Measurements from ENCODE around the gene TTC34.
"Not testable (repeated sequence)": the region's sequence is repeated elsewhere in the genome, so short reads cannot be mapped to it uniquely, and the experiment has no call there.

The TTC34 gene

GRCh38 chr1:2638466-2639115, 162.9 kb downstream of the TTC34 start:
- no peak for DNase-seq

DNA sequence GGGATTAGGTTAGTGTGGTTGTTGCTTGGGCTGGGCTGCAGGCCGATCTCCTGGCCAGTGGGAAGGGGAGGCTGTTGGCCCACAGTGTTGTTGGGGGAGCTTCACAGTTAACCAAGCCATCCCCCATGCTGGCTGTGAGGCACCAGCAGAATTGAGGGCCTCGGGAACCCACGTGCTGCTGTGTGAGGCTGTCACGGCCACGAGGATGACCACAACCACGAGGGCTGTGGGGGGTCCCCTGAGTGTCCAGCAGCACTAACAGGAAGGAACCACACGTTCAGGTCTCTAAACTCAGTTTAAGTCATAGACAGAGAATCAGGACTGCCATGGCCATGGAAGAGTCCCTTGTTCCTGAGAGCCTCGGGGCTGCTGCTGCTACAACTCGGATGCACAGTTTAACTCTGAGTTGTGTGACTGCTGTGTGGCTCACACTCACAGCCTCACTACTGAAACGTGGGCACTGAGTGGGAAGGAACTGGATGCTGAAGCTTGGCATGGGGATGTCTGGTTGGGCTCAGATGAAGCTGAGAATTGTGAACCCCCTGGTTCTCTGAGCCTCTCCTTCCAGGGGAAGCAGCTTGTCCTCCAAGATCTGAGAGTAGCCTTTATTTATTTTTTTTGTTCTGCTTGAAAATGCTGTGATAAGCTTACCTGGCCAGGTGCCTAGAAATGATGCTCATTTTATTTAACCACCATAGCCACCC, 163.9 kb downstream of the TTC34 start:
- no peak for DNase-seq

DNA sequence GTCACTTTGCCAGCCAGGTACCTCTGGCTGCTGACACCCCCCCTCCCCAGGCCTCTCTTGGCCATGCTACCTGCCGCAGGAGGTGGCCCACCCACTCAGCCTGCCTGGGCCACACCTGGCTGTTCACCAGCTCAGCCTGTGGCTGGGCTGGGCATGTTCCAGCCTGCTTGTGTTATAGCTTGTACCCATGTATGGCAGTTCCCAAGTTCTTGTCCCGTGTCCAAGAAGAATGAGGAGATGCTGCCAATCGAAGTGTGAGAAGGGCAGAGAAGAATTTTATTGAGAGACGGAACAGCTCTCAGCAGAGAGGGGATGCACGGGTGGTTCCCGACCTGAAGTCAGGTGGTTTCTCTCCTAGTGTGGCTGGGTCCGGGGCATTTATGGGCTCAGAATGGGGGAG, 164.8 kb downstream of the TTC34 start:
- DNase-seq: no peak

- DNase-seq: no peak
Measured at GRCh38 chr1:2635361-2636010, 166.0 kb downstream of the TTC34 start.

GRCh38 chr1:2633936-2634491, 167.5 kb downstream of the TTC34 start:
- DNase-seq: no peak

- no peak for DNase-seq
Measured at GRCh38 chr1:2633366-2633935, 168.0 kb downstream of the TTC34 start.

DNA sequence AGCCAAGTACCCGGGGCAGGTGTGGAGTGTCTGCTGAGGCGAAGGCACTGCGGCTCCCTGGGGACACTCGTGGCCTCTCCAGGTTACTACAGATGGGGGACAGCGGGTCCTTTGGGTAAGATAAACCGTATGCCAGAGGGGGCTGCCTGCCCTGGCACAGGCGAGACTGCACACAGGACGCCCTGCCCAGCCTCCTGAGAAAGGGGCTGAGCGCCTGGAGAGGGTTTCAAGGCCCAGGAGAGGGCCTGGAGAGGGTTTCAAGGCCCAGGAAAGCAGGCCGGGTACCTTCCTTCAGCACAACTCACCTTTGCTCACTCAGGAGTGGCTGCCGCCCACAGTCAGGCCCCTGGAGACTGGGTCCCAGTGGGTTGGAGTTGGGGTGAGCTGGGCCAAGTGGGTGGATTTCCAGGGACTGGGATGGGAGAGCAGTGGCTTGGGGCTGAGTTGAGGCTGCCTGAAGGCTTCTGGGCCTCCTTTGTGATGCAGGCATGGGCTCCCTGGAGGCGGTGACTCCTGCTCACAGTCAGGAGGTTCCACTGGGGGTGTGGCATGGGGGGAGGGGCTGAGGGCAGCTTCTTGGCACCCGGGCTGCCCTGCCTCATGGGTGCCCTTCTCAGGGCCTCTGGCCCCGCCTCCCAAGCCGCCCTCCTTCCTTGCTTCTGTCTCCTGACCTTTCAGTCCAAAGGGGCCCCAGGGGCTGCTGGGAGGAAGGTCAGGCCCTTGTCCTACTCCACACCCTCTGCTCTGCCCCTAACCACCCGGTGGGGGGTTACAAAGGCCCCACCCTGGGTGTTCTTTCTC, 168.7 kb downstream of the TTC34 start, which contains the start of gene MMEL1:
Gene MMEL1 (minus strand): TSS at position 456 of the 801 bp plus-strand sequence. CDS start 3,532 bp downstream, outside the sequence.
- no peak for DNase-seq

DNA sequence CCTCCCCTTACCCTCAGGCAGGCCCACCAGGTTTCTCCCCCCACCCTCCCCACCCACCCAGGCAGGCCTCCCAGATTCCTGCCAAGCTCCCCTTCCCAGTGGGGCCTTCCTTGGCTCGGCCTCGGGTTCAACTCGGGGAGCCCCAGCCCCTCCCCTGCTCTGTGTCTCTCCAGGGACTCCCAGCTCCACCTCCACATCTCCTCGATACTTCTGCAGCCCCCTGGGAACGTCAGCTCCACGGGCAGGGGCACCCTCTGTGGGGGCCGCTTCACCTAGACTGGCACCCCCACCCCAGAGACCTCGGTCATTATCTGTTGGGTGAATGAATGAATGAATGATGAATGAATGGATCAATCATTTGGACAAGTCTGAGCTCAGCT, 169.5 kb downstream of the TTC34 start:
- no peak for DNase-seq

DNA sequence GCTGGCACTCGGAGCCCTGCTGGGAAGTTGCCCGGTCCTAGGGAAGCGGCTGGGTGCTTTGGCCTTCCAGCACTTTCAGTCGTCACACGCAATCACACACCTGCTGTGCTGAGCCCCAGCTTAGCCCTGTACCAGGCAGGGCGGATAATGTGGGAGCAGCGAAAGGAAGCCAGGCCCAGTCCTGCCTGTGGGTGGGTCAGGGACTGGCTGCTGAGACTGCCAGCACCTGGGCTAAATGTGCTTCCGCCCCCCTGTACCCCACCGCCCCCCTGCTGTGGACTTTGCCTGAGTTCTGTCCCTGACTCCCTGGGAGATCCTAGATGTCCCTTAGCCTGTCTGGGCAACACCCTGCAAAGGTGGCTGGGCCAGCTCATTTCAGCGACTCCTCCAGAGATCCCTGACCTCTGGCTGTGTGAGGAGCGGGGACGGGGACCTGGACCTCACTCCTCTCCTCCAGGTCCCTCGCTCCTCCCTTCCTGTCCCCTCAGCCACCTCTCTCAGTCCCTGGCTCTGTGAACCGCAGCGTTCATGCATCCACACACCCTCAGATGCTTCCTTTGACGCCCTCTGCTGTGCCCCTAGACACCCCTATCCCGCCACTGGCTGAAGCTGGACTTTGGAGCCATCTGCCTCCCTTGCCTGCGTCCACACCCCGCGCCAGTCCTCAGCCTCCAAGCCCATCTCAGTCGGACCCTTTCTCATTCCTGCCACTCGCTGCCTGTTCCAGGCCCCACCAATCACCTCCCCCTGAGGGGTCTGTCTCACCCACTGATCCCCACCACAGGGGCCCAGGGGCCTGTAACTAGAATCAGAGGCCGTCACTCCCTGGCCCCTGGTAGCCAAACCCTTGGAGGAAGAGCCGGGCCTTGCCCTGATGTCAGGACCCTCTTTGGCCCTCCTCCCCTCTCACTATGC, 170.1 kb downstream of the TTC34 start:
- no peak for DNase-seq

DNA sequence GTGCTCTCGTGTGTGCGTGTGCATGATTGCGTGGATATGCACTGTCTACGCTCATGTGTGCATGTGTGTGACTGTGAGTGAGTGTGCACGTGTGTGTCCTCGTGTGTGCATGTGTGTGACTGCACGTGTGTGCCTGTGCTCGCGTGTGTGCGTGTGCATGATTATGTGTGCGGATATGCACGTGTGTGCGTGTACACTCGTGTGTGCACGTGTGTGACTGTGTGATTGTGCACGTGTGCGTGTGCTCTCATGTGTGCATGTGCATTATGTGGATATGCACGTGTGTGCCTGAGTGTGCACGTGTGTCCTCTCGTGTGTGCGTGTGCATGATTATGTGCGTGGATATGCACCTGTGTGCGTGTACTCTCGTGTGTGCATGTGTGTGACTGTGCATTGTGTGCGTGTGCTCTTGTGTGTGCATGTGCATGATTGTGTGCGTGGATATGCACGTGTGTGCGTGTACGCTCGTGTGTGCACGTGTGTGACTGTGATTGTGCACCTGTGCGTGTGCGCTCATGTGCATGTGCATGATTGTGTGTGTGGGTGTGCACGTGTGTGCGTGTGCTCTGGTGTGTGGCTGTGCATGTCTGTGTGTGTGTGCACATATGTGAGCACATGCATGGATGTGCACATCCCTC, 170.9 kb downstream of the TTC34 start:
- DNase-seq: no peak

DNA sequence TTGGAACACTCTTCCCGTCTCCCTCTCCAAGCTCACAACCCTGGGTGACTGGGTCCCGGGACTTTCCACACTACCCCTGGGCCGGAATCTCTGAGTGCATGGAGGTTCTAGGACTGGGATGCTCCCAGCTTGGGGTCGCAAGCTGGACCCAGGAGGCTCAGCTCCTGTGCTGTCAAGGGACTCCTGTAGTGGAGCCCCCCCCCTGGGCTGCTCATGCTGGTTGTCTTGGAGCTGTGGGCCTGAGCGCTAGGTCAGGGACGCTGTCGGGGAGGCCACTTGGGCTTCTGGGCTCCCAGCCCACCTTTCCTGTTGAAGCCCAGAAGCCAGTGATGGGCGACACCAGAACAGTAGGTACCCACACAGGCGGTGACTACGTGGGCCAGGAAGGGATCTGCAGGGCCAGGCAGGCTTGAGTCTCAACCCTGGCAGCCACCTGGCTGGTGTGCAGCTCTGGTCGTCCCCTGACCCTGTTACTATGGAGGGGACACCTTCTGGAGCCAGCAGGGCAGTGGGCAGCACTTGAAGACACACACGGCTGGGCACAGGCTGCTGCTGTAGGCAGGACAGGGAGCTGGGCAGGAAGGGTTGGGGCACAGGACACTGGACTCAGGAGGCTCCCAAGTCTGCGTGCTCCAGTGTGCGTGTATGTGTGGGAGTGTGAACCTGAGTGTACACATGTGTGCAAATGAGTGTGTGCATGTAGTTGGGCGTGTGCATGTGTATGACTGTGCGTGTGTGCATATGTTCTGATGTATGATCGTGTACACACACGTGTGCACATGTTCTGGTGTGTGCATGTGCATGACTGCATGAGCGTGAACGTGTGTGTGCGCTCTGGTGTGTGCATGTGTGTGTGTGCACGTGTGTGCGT, 171.6 kb downstream of the TTC34 start:
- no peak for DNase-seq

- DNase-seq: no peak
Measured at GRCh38 chr1:2628933-2629626, 172.4 kb downstream of the TTC34 start.

GRCh38 chr1:2628191-2628932, 173.1 kb downstream of the TTC34 start:
- DNase-seq: no peak

DNA sequence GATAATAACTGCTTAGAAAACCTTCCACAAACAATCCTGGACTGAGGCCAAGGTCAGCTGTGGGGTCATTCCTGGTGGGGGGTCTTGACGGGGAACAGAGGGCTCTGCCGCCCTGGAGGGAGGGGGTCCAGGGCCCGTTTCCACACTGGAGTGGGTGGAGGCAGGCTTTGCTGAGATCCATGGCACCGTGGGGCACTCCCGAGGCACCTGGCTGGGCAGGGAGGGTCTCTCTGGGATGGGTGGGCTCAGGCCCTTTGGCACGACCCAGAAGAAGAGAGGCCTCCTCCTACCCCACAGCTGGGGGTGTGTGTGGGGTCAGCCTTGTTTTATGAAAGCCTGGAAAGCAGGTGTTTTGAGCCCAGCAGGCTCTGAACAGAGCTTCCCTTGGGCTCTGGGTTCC, 173.7 kb downstream of the TTC34 start:
- DNase-seq: no peak

GRCh38 chr1:2625748-2626147, 175.7 kb downstream of the TTC34 start:
- not testable (repeated sequence) for DNase-seq

GRCh38 chr1:2625311-2625710, 176.2 kb downstream of the TTC34 start:
- DNase-seq: no peak

DNA sequence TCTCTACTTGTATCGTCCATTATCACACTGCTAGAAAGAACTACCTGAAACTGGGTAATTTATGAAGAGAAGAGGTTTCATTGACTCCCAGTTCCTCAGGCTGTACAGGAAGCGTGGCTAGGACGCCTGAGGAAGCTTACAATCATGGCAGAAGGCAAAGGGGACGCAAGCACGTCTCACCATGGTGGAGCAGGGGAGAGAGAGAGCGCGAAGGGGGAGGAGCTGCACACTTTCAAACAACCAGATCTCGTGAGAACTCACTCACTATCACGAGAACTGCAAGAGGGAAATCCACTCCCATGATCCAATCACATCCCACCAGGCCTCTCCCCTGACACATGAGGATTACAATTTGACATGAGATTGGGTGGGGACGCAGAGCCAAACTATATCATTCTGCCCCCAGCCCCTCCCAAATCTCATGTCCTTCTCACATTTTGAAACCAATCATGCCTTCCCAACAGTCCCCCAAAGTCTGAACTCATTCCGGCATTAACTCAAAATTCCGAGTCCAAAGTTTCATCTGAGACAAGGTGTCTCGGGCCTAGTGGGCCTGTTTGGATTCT, 176.7 kb downstream of the TTC34 start:
- no peak for DNase-seq

Data from NCI-H446 treated with DMSO at 0.1 percent for 48 hours (cell line).